Right ventricle myocardium inferior (tissue), 1 donor: ENCODE results near the gene SLC16A12. TPM values are rescaled to one million over a fixed set of nuclear protein-coding genes. Genes with fewer than 3 reads are reported as not detected.
"Not testable (repeated sequence)": the region's sequence is repeated elsewhere in the genome, so short reads cannot be mapped to it uniquely, and the experiment has no call there.

ENCODE experiments used
- ATAC-seq: fragments of 200-7000 bp; cut with Tn5 transposase; one replicate; pipeline ENCODE4 v1.9.1; 2020; ENCODE audit warnings: mild to moderate bottlenecking, moderate library complexity
- DNase-seq: peaks from one replicate; pipeline ENCODE4 v3.0.0; 2021; ENCODE audit errors: missing footprints
- intact Hi-C: fragments of 100-400 bp; cut with DNase I; formaldehyde crosslinking; loops from one replicate; pipeline ENCODE4 v1.11.0; 2022
- total RNA-seq: library from RNA; stranded (reverse); fragmentation: NEBNext Ultra II Directional; extraction: Animal tissue kit (Norgen Biotek cat#: 25700); gene quantifications from one replicate; pipeline ENCODE4 v1.2.1, GENCODE V29; 2021
- donor health status: DM: no; HTN: yes; CAD: no; lungs with severe emphysema.

Gene SLC16A12
- total RNA-seq, 1 donor from 2014 or later, result 1.1 TPM

DNA sequence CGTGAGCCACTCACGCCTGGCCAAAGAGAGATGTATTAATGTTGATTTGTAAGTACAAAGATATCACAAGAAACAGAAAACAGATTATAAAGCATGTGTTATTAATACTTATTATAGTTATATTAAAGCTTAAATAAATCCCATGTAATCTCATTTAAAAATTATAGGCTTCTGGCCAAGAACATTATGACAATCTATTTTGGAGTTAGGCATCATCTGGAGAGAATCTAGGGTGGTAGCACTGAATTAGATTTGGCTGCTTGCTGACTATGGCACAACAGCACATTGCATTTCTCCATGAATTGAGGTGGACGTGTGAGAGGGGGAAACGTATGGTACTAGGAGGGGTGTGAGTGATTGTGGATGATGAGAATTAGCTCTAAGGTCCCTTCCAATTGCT lies 16.8 kb upstream of the SLC16A12 start:
- intact Hi-C loops, result loop anchor here (5.0 kb wide), 1 partner anchor 85 kb away; no protein-coding TSS in a partner anchor
- no peak for DNase-seq
- ATAC-seq, result no peak

DNA sequence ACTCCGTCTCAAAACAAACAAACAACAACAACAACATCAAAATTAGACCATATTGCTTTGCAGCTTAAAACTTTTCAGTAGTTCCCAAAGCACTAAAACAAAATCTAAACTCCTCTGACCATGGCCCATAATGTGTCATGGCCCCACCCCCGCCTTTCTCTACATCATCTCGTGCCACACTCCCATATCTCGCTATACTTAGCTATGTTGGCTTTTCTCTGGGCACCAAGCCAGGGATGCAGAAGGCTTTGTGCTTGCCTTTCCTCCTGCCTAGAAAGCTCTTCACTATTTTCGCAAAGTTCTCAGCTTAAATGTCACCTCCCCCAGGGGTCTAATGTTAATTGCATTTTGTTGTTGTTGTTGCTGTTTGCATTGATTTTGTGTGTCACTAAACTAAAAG lies 15.1 kb upstream of the SLC16A12 start:
- DNase-seq (no peak), ATAC-seq (peak; percentile 74)
- intact Hi-C loops, result loop anchor here (5.0 kb wide), 1 partner anchor 83 kb away; no protein-coding TSS in a partner anchor

DNA sequence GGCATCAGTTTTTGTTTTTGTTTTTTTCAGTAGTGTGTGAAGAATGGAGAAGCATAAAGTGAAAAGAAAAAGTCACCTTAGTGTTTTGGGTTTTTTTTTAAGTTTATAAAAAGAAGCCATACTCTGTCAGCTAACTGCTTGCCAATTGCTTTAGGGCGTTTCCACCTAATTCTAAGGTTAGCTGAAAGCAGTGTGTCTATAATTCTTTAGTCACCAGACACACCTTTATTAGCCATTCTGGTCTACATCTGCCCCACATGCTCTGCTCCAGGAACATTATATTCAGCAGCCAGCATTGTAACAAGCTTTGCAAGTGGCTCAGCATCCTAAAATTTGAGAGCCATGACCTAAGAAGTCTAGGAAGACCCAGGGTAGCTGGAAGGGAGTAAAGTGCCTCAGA lies 14.1 kb upstream of the SLC16A12 start:
- ATAC-seq, result no peak
- intact Hi-C loops, result no loop called here

DNA sequence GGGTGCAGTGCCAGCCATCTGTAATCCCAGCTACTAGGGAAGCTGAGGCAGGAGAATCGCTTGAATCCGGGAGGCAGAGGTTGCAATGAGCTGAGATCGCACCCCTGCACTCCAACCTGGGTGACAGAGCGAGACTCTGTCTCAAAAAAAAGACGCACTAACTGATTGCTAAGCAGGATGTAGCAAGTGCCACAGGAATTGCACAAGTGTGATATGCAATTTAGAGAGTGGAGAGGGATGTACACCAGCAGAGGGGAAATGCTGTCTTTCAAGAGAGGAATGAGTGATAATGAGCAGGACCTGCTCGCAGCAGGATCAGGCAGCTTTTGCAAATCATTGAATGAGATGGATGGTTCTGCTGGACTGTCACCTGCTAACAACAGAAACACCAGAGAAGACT lies 13.3 kb upstream of the SLC16A12 start:
- intact Hi-C loops, result no loop called here
- no peak for DNase-seq
- no peak for ATAC-seq

More for the DNA sequence above, 14.1 kb upstream of the SLC16A12 start:
- DNase-seq, result no peak

DNA sequence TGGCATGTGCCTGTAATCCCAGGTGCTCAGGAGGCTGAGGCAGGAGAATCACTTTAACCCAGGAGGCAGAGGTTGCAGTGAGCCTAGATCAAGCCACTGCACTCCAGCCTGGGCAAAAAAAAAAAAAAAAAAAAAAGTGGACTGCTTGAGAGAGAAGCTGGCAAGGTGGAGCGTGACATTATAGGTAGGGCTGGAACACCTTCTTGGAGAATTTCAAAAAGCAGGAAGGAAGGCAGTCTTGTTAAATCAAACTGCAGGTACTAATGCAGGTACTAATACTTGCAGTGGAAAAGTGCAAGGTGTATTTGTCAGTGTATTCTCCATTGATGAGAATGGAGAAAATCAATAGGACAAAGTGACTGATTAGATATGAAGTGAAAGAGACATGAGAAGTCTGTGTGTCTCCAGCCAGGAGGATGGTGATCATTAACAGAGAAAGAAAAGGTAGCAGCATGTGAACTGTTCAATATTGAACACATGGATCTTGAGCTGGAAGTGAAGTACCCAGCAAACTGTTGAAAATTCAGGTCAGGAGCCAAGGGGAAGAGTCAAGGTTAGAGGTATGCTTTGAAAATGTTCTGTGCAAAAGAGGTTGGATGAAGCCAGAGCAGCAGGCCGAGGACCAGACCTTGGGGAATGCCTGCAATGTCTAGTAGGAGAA lies 12.6 kb upstream of the SLC16A12 start:
- intact Hi-C loops, result no loop called here
- no peak for DNase-seq

DNA sequence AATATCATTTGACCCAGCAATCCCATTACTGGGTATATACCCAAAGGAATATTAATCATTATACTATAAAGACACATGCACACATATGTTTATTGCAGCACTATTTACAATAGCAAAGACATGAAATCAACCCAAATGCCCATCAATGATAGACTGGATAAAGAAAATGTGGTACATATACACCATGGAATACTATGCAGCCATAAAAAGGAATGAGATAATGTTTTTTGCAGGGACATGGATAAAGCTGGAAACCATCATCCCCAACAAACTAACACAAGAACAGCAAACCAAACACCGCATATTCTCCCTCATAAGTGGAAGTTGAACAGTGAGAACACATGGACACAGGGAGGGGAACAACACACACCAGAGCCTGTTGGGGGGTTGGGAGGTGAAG lies 11.3 kb upstream of the SLC16A12 start:
- DNase-seq, ATAC-seq, intact Hi-C loops: not testable (repeated sequence)

More for the DNA sequence above, 12.6 kb upstream of the SLC16A12 start:
- ATAC-seq, result no peak

DNA sequence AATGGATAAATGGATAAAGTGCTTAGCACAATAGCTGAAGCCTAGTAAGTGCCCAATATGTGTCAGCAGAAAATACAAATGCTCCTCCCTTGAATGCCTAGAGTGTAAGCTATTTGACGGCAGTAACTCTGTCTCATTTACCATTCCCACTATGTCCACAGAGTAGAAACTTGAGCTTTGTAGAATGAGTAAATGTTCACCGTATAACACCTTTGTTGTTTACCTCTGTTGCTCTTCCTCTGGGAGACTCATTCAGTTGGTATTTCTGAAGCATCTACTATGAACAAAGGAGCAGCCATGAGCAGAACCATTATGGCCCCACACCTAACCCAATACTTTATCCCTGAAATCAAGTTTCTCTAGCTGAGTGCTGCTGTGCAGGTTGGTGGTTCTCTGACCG lies 8.4 kb upstream of the SLC16A12 start:
- DNase-seq (no peak), ATAC-seq (no peak)
- intact Hi-C loops, result no loop called here

DNA sequence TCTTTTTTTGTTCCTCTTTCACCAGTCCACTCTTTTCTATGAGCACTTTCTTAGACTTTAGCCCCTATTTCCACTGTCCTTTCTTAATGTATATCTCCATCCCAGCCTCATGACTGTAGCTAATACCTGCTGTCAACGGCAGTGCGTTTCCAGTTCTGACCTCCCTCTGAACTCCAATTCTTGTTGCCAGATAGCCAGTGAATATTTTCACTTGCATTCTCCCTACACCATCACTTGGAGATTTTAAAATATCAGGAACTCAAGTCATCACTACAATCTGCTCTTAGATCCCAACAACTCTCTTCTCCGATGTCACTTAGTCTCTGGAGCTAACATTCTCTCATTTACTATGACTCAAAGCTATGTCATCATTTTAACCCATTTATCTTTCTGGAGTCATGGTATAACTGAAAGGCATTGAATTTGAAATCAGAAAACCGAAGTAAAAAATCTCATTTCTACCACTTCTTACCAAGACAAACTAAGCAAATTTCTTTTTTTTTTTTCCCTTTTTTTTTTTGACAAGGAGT lies 5.1 kb upstream of the SLC16A12 start:
- intact Hi-C loops, result no loop called here
- ATAC-seq (no peak), DNase-seq (no peak)

DNA sequence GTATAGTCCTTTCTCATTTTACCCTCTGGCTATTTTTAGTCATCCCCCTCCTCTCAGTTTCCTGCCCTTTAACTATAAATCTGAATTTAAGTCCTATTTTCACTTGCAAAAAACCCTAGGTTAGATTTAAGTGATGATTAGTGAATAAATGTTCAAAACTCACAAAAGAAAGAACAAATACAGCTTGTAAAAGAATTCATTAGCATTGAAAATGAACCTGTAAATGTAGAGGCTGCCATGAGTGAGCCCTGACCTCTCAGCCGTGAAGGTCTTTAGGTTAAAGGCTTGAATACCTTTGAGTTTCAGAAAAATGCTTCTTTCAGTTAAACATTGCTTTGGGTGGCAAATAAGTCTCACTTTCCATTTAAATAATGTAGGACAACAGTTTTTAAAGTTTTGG lies 2.0 kb upstream of the SLC16A12 start:
- ATAC-seq, result no peak
- intact Hi-C loops, result no loop called here
- DNase-seq, result no peak

DNA sequence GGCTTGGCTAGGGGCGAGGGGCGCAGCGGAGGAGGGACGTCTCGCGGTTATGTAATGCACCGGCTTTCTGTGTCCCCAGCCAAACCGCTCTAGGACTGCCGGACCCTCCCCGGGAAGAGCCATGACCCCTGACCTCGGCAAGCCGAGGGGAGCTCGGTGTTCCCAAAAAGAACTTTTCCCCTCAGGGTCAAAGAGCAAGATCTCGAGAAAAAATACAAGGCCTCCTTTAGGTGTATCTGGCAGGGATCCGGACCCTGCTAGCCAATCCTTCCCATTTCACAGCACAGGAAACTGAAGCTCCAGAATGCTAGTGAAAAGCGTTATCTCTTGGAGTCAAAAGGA lies 590 bp upstream of the SLC16A12 start:
- ATAC-seq (peak; percentile 23), DNase-seq (no peak)
- intact Hi-C loops, result no loop called here

DNA sequence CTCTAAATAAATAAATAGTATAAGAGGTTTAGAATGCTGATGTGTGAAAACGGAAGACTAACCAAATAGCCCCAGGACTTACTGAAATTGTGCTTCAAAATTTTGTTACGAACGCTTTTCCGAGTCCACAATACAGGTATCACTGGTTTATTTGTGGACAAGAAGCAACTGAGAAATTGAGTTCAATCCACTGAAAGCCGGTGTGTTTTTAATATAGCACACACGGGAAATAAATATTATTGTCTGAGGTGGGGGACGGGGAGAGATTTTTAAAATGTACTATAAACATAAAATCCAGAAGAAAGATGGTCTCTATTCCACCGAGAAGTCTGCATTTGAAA lies 598 bp downstream of the SLC16A12 start:
- DNase-seq (no peak), ATAC-seq (no peak)
- intact Hi-C loops, result no loop called here

DNA sequence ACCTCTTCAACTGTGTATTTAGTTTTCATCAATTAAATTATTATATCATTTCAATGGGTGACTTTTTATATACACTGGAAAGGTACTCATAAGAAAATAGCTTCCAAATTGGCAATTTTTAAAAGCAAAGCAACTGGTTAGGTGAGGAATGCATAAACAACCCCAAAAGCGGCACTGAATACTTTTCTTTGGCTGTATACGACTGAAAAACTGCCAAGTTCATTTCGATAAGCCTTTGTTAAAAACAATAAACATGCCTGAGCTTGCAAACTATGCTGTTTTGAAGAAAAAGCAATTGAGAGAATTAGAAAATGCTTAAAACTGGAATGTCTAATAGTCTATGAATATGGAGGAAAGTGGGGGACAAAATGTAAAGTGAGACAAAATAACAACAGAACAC lies 2.9 kb downstream of the SLC16A12 start:
- intact Hi-C loops, result no loop called here
- DNase-seq, result no peak
- no peak for ATAC-seq

DNA sequence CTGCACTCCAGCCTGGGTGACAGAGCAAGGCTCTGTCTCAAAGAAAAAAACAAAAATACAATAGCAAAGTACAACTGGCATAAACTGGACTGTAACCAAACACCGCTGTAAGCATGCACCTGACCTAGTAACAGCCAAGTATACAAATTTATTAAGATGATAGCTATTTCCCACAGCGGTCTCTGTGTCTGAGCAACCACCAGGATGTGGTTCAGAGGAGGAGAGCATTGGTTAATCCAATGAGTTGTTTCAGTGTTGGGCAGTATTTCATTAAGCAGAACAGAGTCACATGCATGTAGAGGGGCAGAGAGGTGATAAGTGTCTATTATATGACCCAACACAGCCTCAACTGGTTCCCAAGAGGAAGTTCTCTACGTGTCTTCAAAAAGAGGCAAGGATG lies 4.0 kb downstream of the SLC16A12 start:
- ATAC-seq, result no peak
- no peak for DNase-seq
- intact Hi-C loops, result no loop called here

DNA sequence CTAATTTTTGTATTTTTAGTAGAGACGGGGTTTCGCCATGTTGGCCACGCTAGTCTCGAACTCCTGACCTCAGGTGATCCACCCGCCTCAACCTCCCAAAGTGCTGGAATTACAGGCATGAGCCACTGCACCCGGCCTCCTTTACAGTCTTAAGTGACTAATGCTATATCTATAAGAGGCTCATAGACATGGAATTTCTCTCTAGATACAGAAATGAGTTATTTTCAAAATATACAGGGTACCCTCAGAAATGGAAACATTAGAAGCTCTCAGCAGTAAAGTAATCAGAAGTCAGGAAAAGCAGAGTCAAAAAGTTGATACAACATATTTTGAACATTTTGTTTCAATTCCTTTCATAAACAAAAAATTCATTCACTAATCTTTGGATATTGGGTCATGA lies 5.7 kb downstream of the SLC16A12 start:
- ATAC-seq, DNase-seq, intact Hi-C loops: not testable (repeated sequence)

DNA sequence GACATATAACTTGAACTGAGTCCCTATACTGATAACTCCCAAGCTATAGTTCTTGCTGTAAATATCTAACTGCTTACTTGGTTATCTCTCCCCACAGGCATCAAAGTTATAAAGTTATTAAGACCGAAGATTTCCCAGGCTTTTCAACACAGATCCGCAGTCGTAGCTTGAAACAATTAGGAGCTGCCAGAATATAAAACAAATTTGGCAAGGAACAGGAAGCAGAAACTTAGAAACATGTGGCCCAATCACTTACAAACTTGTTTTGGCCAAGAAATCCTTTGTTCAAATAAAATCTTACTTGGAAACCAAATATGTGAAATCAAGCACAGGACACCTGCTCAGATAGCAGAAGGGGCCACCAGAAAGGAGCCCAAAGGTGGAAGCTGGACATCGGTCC lies 9.0 kb downstream of the SLC16A12 start:
- ATAC-seq (peak; percentile 42), DNase-seq (no peak)
- intact Hi-C loops, result no loop called here

DNA sequence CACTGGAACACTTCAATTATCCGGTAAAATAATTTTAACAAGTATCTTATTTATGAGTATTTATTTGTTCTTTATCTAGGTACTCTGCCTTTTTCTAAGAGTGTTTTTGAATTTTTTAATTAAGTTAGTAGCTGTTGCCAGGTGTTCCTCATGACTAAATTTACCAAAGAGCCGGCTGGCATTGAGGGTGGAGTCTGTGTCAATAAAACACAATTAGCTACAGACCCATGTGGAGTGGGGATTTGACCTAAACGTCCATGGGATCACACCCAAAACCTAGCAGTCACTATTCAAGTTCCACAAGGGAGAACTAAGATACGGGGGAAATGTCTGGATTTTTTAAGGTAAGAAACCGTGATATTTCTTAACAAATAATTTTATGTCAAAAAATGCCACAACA lies 9.8 kb downstream of the SLC16A12 start:
- DNase-seq (no peak), ATAC-seq (no peak)
- intact Hi-C loops, result no loop called here

DNA sequence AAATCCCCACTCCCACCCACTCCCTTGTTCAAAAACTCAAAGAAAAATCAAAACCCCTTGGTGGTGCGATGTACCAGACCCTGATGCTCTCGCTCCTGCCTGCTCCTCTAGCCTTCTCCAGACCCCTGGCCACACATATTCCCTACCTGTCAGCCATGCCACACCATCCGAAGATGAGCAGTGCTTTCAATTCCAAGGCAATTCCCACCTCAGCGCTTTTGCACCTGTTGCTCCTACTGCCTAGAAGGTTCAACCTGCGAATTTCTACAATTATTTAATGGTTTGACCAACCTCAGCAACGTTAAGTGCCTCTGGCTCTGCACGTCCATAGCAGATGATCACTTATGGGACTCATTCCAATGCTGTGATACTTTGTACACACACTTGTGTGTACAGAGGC lies 11.1 kb downstream of the SLC16A12 start:
- DNase-seq (no peak), ATAC-seq (no peak)
- intact Hi-C loops, result no loop called here

DNA sequence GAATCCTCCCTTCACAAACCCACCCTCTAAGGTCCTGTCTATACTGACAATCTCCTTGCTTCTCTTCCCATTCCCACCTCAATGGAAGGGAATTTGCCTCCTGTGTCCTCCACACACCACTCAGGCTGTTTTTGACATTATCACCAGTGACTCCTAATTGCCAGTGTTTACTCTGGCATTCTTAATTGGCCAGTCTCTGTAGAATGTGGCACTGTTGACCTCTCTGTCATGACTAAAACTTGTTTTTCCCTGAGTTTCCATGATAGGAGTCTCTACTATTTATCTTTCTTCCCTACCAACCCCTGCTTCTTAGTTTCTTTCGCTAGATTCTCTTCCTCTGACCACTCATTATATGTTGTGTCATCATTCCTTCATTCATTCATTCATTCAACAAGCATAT lies 12.1 kb downstream of the SLC16A12 start:
- DNase-seq (no peak), ATAC-seq (no peak)
- intact Hi-C loops, result no loop called here

DNA sequence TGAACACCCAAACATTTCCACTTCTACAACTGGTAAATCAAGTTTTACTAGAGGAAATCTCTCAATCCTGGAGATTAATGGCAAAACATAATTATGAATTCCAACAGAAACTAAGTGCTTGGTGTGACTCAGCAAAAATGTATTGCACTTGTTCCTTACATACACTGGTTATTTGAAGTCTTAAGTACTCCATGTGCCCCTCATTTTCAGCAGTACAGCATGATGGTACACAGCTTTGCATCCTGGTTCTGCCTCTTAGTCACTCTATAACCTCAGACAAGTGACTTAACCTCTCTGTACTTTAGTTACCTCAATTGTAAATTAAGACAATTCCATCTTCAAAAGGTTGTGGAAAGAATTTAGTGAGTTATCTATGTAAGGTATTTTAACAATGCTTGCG lies 12.9 kb downstream of the SLC16A12 start:
- intact Hi-C loops, result no loop called here
- DNase-seq (no peak), ATAC-seq (no peak)

DNA sequence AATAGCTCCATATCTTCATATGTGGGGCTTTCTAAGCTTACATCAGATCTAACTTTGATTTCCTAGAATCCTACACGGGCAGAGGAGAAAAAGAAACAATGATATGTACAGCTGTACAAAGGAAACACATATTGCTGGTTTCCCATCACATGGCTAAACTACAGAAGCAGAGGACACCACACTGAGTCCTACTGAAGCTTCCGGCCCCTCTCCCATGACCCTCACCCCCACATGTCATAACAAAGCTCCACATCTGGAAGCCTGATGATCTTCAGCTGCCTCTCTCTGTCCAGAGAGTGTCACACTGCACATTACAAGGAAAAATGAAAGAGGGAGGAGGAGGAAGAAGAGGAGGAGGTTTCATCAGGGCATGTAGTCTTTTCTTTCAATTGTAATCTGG lies 14.0 kb downstream of the SLC16A12 start:
- DNase-seq (no peak), ATAC-seq (peak; percentile 35)
- intact Hi-C loops, result no loop called here

DNA sequence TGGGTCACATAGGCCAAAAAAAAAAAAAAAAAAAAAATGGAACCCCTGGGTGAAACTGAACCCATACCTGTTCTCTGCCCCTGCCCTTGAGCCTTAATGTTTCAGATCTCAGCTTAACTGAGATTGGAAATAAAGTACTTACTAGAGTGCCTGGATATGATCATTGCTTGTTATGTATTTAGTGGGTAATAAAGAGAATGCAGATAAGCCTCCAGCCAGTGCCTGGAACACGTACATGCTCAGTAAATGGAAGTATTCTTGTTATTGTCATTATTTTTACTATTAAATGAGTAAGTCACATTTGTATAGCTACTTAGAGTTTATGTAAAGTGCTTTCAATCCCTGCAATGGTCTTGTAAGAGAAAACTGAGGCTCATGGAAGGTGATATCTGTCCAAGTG lies 14.7 kb downstream of the SLC16A12 start:
- no peak for ATAC-seq
- intact Hi-C loops, result no loop called here
- DNase-seq, result no peak
